NCI-H2107 treated with DMSO at 0.1 percent for 48 hours (cell line): ENCODE measurements around the gene SEMA5A.

Source experiments
- DNase-seq: peaks from one replicate; lab custom pipeline; 2025; ENCODE audit not compliant: unreplicated experiment; lab: John Stamatoyannopoulos, UW

SEMA5A gene

GRCh38 chr5:9294793-9295465, 250.9 kb downstream of the SEMA5A start:
- DNase-seq = no peak

GRCh38 chr5:9288234-9288633, 257.6 kb downstream of the SEMA5A start:
- DNase-seq = no peak

DNA sequence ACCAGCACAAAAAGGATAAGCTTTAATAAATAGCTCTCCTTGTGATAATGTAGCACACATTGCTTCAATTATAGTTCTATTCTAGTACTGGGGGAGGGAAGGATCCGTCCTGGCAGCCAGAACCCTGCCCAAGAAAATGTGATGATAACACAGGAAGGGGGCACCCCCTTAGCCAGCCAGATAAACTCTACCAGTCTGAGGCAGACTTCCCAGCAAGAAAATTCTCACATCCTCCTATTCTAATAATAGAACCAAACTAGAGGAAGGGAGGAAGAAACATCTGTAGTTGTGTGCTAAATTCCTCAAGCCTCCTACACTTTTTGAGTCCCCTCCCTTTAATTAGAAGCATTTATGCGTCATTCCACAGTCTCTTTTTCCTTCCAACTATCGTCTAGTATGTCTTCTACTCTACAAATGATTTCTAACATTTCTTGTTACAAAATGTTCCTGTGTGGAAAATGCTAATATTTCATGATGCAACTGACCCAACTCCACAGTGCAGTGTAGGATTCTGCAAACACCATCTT, 261.0 kb downstream of the SEMA5A start:
- DNase-seq = no peak

DNA sequence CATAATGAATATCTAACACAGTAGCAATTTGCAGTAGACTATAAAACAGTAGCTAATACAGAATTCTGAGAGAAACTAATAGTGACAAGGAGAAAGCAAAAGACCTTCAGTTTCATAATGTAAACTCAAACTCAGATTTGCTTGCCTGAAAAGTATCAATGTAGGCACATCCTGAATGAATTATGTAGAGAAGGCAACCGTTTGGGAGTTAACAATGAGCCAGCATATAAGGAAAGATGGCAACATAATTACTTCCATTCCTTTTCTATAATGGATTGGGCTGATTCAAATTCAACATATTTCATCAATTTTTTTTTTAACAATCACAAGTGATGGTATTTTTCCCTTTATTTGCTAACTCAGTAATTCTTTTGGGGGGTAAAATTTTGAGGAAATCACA, 261.6 kb downstream of the SEMA5A start:
- DNase-seq = no peak

GRCh38 chr5:9283473-9283872, 262.4 kb downstream of the SEMA5A start:
- DNase-seq = no peak

DNA sequence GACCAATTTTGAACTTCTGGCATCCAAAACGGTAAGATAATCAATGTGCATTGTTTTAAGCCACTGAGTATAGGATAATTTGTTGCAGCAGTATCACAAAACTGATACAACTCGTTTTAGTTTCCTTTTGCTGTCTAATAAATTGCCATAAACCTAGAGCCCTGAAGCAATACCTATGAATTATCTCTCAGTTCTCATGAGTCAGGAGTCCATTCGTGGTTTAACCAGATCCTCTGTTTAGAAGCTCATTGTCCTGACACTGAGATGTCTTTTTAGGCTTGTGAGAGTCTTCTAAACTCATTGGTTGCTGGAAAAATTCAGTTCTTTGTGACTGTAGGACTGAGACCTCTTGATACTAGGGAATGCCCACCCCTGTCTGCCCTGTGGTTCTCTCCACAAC, 262.9 kb downstream of the SEMA5A start:
- DNase-seq = no peak

DNA sequence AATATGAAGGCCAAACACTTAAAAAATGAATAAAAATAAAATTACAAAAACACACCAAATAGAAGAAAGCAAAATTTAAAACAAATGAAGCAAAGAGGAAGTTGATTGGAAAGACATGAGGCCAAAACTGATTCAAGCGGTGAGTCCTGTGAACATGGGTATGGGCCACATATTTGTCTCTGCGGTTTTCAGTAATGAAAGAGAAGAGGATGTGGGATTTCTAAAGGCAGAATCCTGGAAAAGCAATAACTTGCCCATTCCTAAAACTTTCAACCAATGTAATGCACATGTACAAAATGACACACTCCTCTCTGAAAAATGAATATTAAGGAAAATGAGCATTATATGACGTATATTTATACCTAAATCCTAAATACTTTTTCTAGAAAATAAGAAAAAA, 263.7 kb downstream of the SEMA5A start:
- no peak for DNase-seq

DNA sequence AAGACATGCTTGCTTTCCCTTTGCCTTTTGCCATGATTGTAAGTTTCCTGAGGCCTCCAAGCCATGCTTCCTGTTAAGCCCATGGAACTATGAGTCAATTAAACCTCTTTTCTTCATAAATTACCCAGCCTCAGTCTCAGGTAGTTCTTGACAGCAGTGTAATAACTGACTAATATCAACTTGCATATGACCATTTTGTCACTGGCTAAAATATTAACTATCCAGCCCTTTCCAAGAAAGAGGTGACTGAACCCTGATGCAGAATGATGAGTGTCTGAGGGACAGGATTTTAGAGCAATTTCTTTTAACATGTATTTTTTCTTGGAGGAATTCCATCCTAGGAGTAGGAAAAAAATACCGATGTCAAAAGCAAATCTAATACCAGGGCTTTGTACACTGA, 266.1 kb downstream of the SEMA5A start:
- DNase-seq = no peak

DNA sequence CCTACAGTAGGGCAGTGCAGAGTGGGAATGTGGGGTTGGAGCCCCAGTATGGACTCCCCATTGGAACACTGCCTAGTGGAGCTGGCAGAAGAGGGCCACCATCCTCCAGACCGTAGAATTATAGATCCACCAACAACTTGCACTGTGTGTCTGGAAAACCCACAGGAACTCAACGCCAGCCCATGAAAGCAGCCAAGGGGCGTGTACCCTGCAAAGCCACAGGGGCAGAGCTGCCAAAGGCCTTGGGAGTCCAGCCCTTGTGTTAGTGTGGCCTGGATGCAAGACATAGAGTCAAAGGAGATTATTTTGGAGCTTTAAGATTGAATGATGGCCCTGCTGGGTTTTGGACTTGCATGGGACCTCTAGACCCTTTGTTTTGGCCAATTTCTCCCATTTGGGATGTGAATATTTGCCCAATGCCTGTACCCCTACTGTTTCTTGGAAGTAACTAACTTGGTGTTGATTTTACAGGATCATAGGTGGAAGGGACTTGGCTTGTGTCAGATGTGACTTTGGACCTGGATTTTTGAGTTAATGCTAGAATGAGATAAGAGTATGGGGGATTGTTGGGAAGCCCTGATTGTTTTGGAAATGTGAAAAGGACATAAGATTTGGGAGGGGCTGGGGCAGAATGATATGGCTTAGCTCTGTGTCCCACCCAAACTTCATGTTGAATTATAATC, 266.8 kb downstream of the SEMA5A start:
- DNase-seq = no peak

DNA sequence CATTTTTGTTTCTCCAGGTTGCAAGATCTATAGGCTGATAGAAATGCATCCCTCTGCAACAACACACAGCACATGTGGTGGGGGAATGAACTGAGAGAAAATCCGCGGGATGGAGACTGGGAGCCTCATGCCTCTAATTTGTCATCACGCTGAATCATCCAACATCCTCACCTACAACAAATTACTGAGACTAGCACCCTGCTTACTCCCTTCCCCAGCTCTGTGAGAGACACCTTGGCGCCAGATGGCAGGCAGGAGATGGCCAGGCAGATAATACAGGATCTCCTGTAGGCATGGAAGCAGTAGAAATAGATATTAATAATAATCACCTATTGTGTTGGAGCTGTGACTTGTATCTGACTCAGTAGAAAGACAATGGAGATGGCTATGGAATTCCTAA, 276.9 kb downstream of the SEMA5A start:
- no peak for DNase-seq

DNA sequence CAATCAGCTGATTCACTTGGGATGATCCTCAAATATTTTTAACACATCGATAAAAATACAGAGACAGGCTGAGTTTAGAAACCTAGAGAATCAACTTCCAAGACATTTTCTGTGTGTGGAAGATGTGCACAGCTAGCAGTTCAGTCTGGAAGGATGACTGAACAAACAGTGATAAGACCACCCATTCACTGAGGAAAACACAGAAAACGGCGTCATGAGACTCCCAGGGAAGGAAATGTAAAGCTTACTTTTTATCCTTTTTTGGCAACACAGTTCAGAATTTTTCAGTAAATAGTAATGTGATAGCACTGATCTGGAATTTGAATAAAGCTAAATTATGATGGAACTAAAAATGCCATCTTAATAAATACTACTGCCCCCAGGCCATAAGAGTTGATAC, 277.6 kb downstream of the SEMA5A start:
- DNase-seq = no peak

GRCh38 chr5:9265441-9266287, 280.2 kb downstream of the SEMA5A start:
- DNase-seq = no peak

GRCh38 chr5:9264301-9264700, 281.6 kb downstream of the SEMA5A start:
- no peak for DNase-seq

GRCh38 chr5:9263656-9264055, 282.2 kb downstream of the SEMA5A start:
- no peak for DNase-seq

GRCh38 chr5:9251379-9251980, 294.4 kb downstream of the SEMA5A start:
- no peak for DNase-seq

- DNase-seq = no peak
Measured at GRCh38 chr5:9249231-9249630, 296.6 kb downstream of the SEMA5A start.

- DNase-seq = no peak
Measured at GRCh38 chr5:9245071-9245470, 300.8 kb downstream of the SEMA5A start.

- no peak for DNase-seq
Measured at GRCh38 chr5:9244417-9244816, 301.5 kb downstream of the SEMA5A start.

DNA sequence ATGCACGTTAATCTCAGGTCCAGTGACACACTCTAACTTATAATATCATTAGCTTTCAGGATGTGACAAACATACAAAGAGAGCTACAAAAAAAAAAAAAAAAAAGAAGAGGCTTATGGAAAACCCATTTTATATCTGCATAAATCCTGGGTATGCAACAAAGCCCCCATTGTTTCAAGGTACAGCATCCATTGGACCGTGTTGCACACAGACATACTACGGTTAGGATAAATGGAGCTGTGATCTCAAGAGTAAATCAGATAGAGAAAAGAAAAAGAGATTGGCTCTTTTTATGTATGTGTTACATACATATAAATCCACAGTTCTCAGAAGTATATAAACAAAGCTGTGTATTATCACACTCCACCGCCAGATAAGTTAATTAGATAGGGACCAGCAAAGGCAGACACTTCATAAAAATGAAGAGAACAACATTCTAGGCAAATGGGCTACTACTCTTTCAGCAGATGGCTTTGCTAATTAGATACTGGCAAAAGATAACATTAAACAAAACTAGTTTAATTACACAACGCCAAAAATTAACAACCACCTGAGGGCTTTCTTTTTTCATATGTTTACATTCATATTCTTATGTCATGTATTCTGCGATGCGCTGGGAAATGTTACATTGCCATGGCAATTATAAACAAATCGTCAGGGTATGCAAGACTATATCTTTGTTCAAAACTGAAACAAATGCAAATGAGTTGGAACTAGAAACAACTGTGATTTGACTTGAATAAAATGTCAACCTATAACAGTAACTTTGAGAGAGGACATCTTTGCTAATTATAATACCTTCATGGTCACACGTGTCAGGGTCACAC, 304.2 kb downstream of the SEMA5A start:
- no peak for DNase-seq

DNA sequence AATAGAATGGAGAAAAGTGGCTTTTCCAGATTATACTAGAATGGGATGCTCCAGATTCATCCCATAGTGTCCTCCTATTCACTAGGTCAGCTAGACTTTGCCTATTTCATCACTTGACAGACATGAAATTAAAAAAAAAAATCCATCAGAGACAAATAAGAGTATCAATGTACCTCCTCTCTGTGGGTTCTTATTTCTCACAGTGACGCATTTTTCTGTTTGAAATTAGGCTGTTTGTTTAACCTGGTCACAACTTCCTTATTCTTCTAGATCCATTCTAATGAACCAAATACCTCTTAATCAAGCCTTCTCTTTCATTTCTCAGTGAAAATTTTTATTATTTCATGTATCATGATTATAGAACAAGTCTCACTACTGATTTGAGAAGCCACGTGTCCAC, 305.4 kb downstream of the SEMA5A start:
- no peak for DNase-seq

GRCh38 chr5:9239626-9240025, 306.2 kb downstream of the SEMA5A start:
- no peak for DNase-seq
